GM12878 (cell line): ENCODE data around the gene AP1M2. TPM values are rescaled to one million over a fixed set of nuclear protein-coding genes. Genes with fewer than 3 reads are reported as not detected.

Experiments used
- ATAC-seq: fragments of 200-7000 bp; cut with Tn5 transposase; 3 replicates; pipeline ENCODE4 v1.9.1; 2020; ENCODE audit warnings: mild to moderate bottlenecking, moderate library complexity
- BruUV-seq: library from RNA; stranded (reverse); fragments of 400-500 nt; replicated peaks from 2 replicates; lab custom pipeline; 2021; lab: Mats Ljungman, UMichigan
- CTCF ChIA-PET: fragments of 300-600 bp; sonication (Branson Sonifier 250); formaldehyde crosslinking; extraction: SDS; loops from one replicate; lab custom pipeline; 2021; ENCODE audit warnings: inconsistent platforms; lab: Yijun Ruan, JAX
- POLR2A ChIA-PET: fragments of 350-600 bp; formaldehyde crosslinking; extraction: SDS; loops from one replicate; lab custom pipeline; 2021; ENCODE audit warnings: inconsistent platforms; lab: Charles Lee
- RAD21 ChIA-PET: fragments of 300-600 bp; sonication (Branson Sonifier 250); formaldehyde crosslinking; loops from one replicate; lab custom pipeline; 2023; ENCODE audit warnings: antibody characterized with exemption; ENCODE audit not compliant: unreplicated experiment; lab: Charles Lee
- SMC1A ChIA-PET: fragments of 300-600 bp; sonication (Branson Sonifier 250); formaldehyde crosslinking; loops from one replicate; lab custom pipeline; 2023; ENCODE audit not compliant: unreplicated experiment, uncharacterized antibody; lab: Charles Lee
- DNase-seq: peaks from one replicate; pipeline ENCODE4 v3.0.0-alpha.2; 2011; ENCODE audit warnings: low read depth, low spot score
- FAIRE-seq: peaks from 3 replicates; lab custom pipeline; 2011; peaks lifted over from hg19 to GRCh38; lab: Jason Lieb, UNC
- H2AFZ ChIP-seq: 2 replicates; pipeline ENCODE4 v1.6.0; 2011; ENCODE audit warnings: low read depth, low read length, control low read depth; ENCODE audit not compliant: control insufficient read depth
- H3K27ac ChIP-seq: 2 replicates; pipeline ENCODE4 v1.5.1; 2011; ENCODE audit warnings: control low read depth; ENCODE audit not compliant: control insufficient read depth, insufficient read depth
- H3K27me3 ChIP-seq, 2 experiments: replicated peaks in 1 of 2; 2 replicates each; pipeline versions ENCODE4 v1.6.0 to v1.6.1; 2011; ENCODE audit warnings: low read length in 1 of 2; ENCODE audit not compliant: control insufficient read depth in 2 of 2, insufficient read depth in 2 of 2
- H3K36me3 ChIP-seq, 2 experiments: 2 replicates each; pipeline ENCODE4 v1.5.1; 2011; ENCODE audit warnings: low read length in 1 of 2; ENCODE audit not compliant: control insufficient read depth in 2 of 2, insufficient read depth in 2 of 2
- H3K4me1 ChIP-seq: 2 replicates; pipeline ENCODE4 v1.6.1; 2011; ENCODE audit warnings: mild to moderate bottlenecking, low read length, moderate library complexity, mixed read lengths; ENCODE audit not compliant: control insufficient read depth, insufficient read depth
- H3K4me2 ChIP-seq: 2 replicates; pipeline ENCODE4 v1.6.0; 2011; ENCODE audit warnings: control low read depth; ENCODE audit not compliant: control insufficient read depth, insufficient read depth
- H3K4me3 ChIP-seq: fragments of 200-600 bp; sonication (generic); 2 replicates; pipeline ENCODE4 v1.5.1; 2016
- H3K79me2 ChIP-seq: 2 replicates; pipeline ENCODE4 v1.6.0; 2011; ENCODE audit warnings: low read length; ENCODE audit not compliant: control insufficient read depth, insufficient read depth
- H3K9ac ChIP-seq: 2 replicates; pipeline ENCODE4 v1.8.0; 2011; ENCODE audit warnings: low read length, control low read depth, mixed read lengths; ENCODE audit not compliant: control insufficient read depth, insufficient read depth
- H3K9me3 ChIP-seq: replicated peaks from 3 replicates; pipeline ENCODE4 v1.5.1; 2011; ENCODE audit warnings: mild to moderate bottlenecking, low read length; ENCODE audit not compliant: control insufficient read depth, insufficient read depth
- H4K20me1 ChIP-seq: 2 replicates; pipeline ENCODE4 v1.6.0; 2011; ENCODE audit not compliant: control insufficient read depth, insufficient read depth
- DPF2 ChIP-seq: fragments of 450-650 bp; IDR thresholded peaks from 2 replicates; pipeline ENCODE4 v1.6.1; 2017; ENCODE audit warnings: mild to moderate bottlenecking
- FOS ChIP-seq: IDR thresholded peaks from 3 replicates; pipeline ENCODE4 v1.6.1; 2011; ENCODE audit warnings: borderline replicate concordance; ENCODE audit not compliant: insufficient read length; ENCODE audit errors: extremely low read depth
- HDAC2 ChIP-seq: fragments of 200-600 bp; sonication (generic); IDR thresholded peaks from 2 replicates; pipeline ENCODE4 v1.6.1; 2017
- MEF2B ChIP-seq: fragments of 450-650 bp; IDR thresholded peaks from 2 replicates; pipeline ENCODE4 v1.6.1; 2018; ENCODE audit warnings: mild to moderate bottlenecking, moderate library complexity; ENCODE audit not compliant: partially characterized antibody, poor library complexity, severe bottlenecking
- WGBS: methylation state at CpG from one replicate; pipeline ENCODE4 v1.1.6; 2016; ENCODE audit warnings: low lambda C conversion rate; ENCODE audit not compliant: insufficient replicate concordance, insufficient coverage; ENCODE audit errors: missing lambda C conversion rate; 5-methylcytosine and 5-hydroxymethylcytosine counted together
- in situ Hi-C: fragments of 300-500 bp; cut with MboI; formaldehyde crosslinking; loops from 9 replicates; pipeline ENCODE4 v1.14.3; 2018; ENCODE audit warnings: mixed read lengths
- intact Hi-C: fragments of 100-400 bp; cut with micrococcal nuclease; formaldehyde crosslinking; loops from one replicate; pipeline ENCODE4 v1.14.2; 2022; ENCODE audit not compliant: unreplicated experiment
- microRNA counts: library from miRNA; unstranded; fragments of <30 nt; microRNA quantifications from one replicate; lab custom pipeline; 2016
- microRNA-seq: library from miRNA; unstranded; fragments of <30 nt; microRNA quantifications from one replicate; pipeline ENCODE4, GENCODE V29; 2018
- polyA plus RNA-seq, 11 experiments: library from polyadenylated mRNA; depleted of rRNA in 4 of 11; unstranded in 6 of 11; stranded (reverse) in 5 of 11; fragments of >200 nt; fragmentation: Nextera tagmentation in 4 of 11; fragmentation: Illumina TruSeq in 1 of 11; extraction: Ambion mirVana in 4 of 11; extraction: Trizol in 1 of 11; gene quantifications; 1 replicate in 1 of 11; 2 replicates in 10 of 11; pipeline versions ENCODE4 v1.2.1 to v1.2.3, GENCODE V29; 2011 to 2016; ENCODE audit warnings: inconsistent platforms in 2 of 11, missing spikeins in 2 of 11, low read depth in 1 of 11
- small RNA-seq: library from RNA; depleted of rRNA; stranded (forward); fragments of <200 nt; gene quantifications from one replicate; pipeline ENCODE3, GENCODE V24; 2014
- total RNA-seq, 4 experiments: library from RNA; depleted of rRNA in 3 of 4; stranded (reverse); fragments of >200 nt in 3 of 4; fragmentation: Illumina TruSeq in 1 of 4; extraction: Trizol in 1 of 4; gene quantifications; 2 replicates each; pipeline versions ENCODE4 v1.2.1 to v1.2.3, GENCODE V29; 2013 to 2021

AP1M2 gene
- total and polyA plus RNA-seq, 10 of the 15 experiments (the other 5 are each of a cell fraction or from before 2014, with no cell fraction given) = 0.72 TPM; not detected in 9

DNA sequence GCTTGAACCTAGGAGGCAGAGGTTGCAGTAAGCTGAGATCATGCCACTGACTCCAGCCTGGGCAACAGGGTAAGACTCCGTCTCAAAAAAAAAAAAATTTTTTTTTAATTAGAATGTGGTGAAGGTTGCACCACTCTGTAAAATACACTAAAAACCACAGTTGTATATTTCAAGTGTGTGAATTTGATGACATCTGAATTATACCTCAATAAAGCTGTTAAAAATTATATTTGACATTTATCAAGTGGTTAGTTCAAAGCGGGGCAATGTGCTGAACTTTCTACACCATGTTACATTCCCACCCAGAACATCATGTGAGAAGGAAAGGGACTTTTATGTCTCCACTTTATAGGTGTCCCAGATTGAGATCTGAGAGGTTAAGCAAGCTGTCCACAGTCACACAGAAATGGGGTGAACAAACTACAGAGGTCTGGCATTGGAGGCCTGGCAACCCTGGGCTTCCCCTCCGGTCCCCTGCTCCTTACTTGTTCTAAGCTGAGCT lies 63.9 kb downstream of the AP1M2 start:
- 49% methylated on average over 3 of the region's 3 CpGs for WGBS
- BruUV-seq = no TSS peak
- no peak for TF ChIP-seq DPF2
- no peak for TF ChIP-seq MEF2B
- no peak for TF ChIP-seq FOS
- TF ChIP-seq HDAC2 = no peak

More for the DNA sequence above, 63.9 kb downstream of the AP1M2 start:
- Histone ChIP-seq H3K4me2 (no peak overlapping the region), H3K27ac (no peak overlapping the region), H2AFZ (no peak overlapping the region), H4K20me1 (no peaks in the 10 kb centered on the region), H3K27me3 (peaks cover 0 to 5% of the 10 kb centered on the region in 2 experiments; a peak in 3 of 4 replicates), H3K79me2 (no peaks in the 10 kb centered on the region), H3K36me3 (no peaks in the 10 kb centered on the region), H3K4me3 (no peak overlapping the region), H3K9me3 (no peaks in the 10 kb centered on the region), H3K9ac (no peak overlapping the region), H3K4me1 (peaks cover 11% of the 10 kb centered on the region)
- DNase-seq = no peak
- POLR2A ChIA-PET = interaction anchor here (0.6 to 0.7 kb wide), 2 partner anchors 19 to 49 kb away, joined by 3 read pairs; no protein-coding TSS in a partner anchor
- intact Hi-C loops (no loop called here), in situ Hi-C loops (no loop called here)
- RAD21 ChIA-PET = interaction anchor here (1.3 kb wide), 1 partner anchor 177 kb away, joined by 4 read pairs; no protein-coding TSS in a partner anchor
- CTCF ChIA-PET = interaction anchor here (0.5 to 1.6 kb wide), 6 partner anchors 11 to 547 kb away, joined by 3 to 6 read pairs (median 3); no protein-coding TSS in a partner anchor
- ATAC-seq = no peak
- SMC1A ChIA-PET = interaction anchor here (0.5 to 1.4 kb wide), 2 partner anchors 8 to 62 kb away, joined by 3 to 4 read pairs; no protein-coding TSS in a partner anchor
- no peak for FAIRE-seq

MicroRNA genes within 50 kb of the gene (microRNA counts, 767-probe panel; counts per million panel counts)
- microRNA hsa-miR-1238 (lab: Ali Mortazavi, UCI) = 1,512 counts per million, percentile 58 among the panel's probes with 10 or more counts

Small RNAs within 50 kb of the gene (microRNA-seq; reads per million reads assigned to microRNA genes)
- gene MIR1238 = not detected

Small RNAs within 50 kb of the gene (small RNA-seq; reads per million reads assigned to genes)
- not detected for gene MIR1238
- gene RNU7-140P = not detected

Other genes starting within 250 kb of the AP1M2 start
Only the 7 nearest of the 14 such genes appear.
- 49.0 and 60.4 TPM in 2 replicates for gene KEAP1, start 84.0 kb downstream of the AP1M2 start, total RNA-seq (2014; rRNA removed)
- 44.3 and 54.7 TPM in 2 replicates for gene KEAP1, start 84.0 kb downstream of the AP1M2 start, total RNA-seq (2014; rRNA removed; fragmentation: Illumina TruSeq; extraction: Trizol)
- 61.2 and 76.2 TPM in 2 replicates for gene KEAP1, start 84.0 kb downstream of the AP1M2 start, total RNA-seq (2021)
- gene KEAP1, start 84.0 kb downstream of the AP1M2 start, polyA plus RNA-seq (2011; rRNA removed) = 23.7 and 42.6 TPM in 2 replicates
- gene KEAP1, start 84.0 kb downstream of the AP1M2 start, polyA plus RNA-seq (2014; fragmentation: Illumina TruSeq; extraction: Trizol) = 17.2 and 36.7 TPM in 2 replicates
- gene KEAP1, start 84.0 kb downstream of the AP1M2 start, polyA plus RNA-seq (2014; fragmentation: Nextera tagmentation; extraction: Ambion mirVana) = 1 to 10 TPM; 1.4 to 9.3 TPM
- 41.2 and 50.2 TPM in 2 replicates for gene KEAP1, start 84.0 kb downstream of the AP1M2 start, polyA plus RNA-seq (2014; rRNA removed)
- gene KEAP1, start 84.0 kb downstream of the AP1M2 start, polyA plus RNA-seq (2016; fragmentation: Nextera tagmentation; extraction: Ambion mirVana) = 10 to 100 TPM; 83.1 to 87.7 TPM
- gene S1PR5, start 69.9 kb downstream of the AP1M2 start, total RNA-seq (2014; rRNA removed) = 0.11 TPM in 1 of 2 replicates, not detected in the other
- 0.14 TPM in 1 of 2 replicates, not detected in the other for gene S1PR5, start 69.9 kb downstream of the AP1M2 start, total RNA-seq (2014; rRNA removed; fragmentation: Illumina TruSeq; extraction: Trizol)
- not detected in 2 replicates for gene S1PR5, start 69.9 kb downstream of the AP1M2 start, total RNA-seq (2021)
- 0.04 TPM in 1 of 2 replicates, not detected in the other for gene S1PR5, start 69.9 kb downstream of the AP1M2 start, polyA plus RNA-seq (2011; rRNA removed)
- gene S1PR5, start 69.9 kb downstream of the AP1M2 start, polyA plus RNA-seq (2014; fragmentation: Illumina TruSeq; extraction: Trizol) = not detected in 2 replicates
- not detected for gene S1PR5, start 69.9 kb downstream of the AP1M2 start, polyA plus RNA-seq (2014; fragmentation: Nextera tagmentation; extraction: Ambion mirVana)
- gene S1PR5, start 69.9 kb downstream of the AP1M2 start, polyA plus RNA-seq (2014; rRNA removed) = 0.14 TPM in 1 of 2 replicates, not detected in the other
- gene S1PR5, start 69.9 kb downstream of the AP1M2 start, polyA plus RNA-seq (2016; fragmentation: Nextera tagmentation; extraction: Ambion mirVana) = not detected
- 15.6 and 16.8 TPM in 2 replicates for gene ATG4D, start 43.4 kb downstream of the AP1M2 start, total RNA-seq (2014; rRNA removed)
- gene ATG4D, start 43.4 kb downstream of the AP1M2 start, total RNA-seq (2014; rRNA removed; fragmentation: Illumina TruSeq; extraction: Trizol) = 8.1 and 8.4 TPM in 2 replicates
- 24.2 and 24.3 TPM in 2 replicates for gene ATG4D, start 43.4 kb downstream of the AP1M2 start, total RNA-seq (2021)
- gene ATG4D, start 43.4 kb downstream of the AP1M2 start, polyA plus RNA-seq (2011; rRNA removed) = 7.9 and 14.5 TPM in 2 replicates
- 1.2 and 7.7 TPM in 2 replicates for gene ATG4D, start 43.4 kb downstream of the AP1M2 start, polyA plus RNA-seq (2014; fragmentation: Illumina TruSeq; extraction: Trizol)
- gene ATG4D, start 43.4 kb downstream of the AP1M2 start, polyA plus RNA-seq (2014; fragmentation: Nextera tagmentation; extraction: Ambion mirVana) = 1 to 10 TPM in 1 of 2 experiments, under 1 TPM in 1; 0.39 to 2.3 TPM
- 26.7 and 28.7 TPM in 2 replicates for gene ATG4D, start 43.4 kb downstream of the AP1M2 start, polyA plus RNA-seq (2014; rRNA removed)
- 10 to 100 TPM; 12.4 to 14.6 TPM for gene ATG4D, start 43.4 kb downstream of the AP1M2 start, polyA plus RNA-seq (2016; fragmentation: Nextera tagmentation; extraction: Ambion mirVana)
- gene KRI1, start 21.3 kb downstream of the AP1M2 start, total RNA-seq (2014; rRNA removed) = 25.3 and 31.0 TPM in 2 replicates
- gene KRI1, start 21.3 kb downstream of the AP1M2 start, total RNA-seq (2014; rRNA removed; fragmentation: Illumina TruSeq; extraction: Trizol) = 17.6 and 21.0 TPM in 2 replicates
- gene KRI1, start 21.3 kb downstream of the AP1M2 start, total RNA-seq (2021) = 32.7 and 36.2 TPM in 2 replicates
- gene KRI1, start 21.3 kb downstream of the AP1M2 start, polyA plus RNA-seq (2011; rRNA removed) = 17.2 and 17.4 TPM in 2 replicates
- gene KRI1, start 21.3 kb downstream of the AP1M2 start, polyA plus RNA-seq (2014; fragmentation: Illumina TruSeq; extraction: Trizol) = 21.9 and 24.7 TPM in 2 replicates
- 1 to 10 TPM in 1 of 2 experiments, under 1 TPM in 1; 0.98 to 3.4 TPM for gene KRI1, start 21.3 kb downstream of the AP1M2 start, polyA plus RNA-seq (2014; fragmentation: Nextera tagmentation; extraction: Ambion mirVana)
- gene KRI1, start 21.3 kb downstream of the AP1M2 start, polyA plus RNA-seq (2014; rRNA removed) = 42.5 and 42.6 TPM in 2 replicates
- 10 to 100 TPM; 24.7 to 27.4 TPM for gene KRI1, start 21.3 kb downstream of the AP1M2 start, polyA plus RNA-seq (2016; fragmentation: Nextera tagmentation; extraction: Ambion mirVana)
- 3.4 TPM in 2 replicates for gene CDKN2D, start 18.3 kb downstream of the AP1M2 start, total RNA-seq (2014; rRNA removed)
- gene CDKN2D, start 18.3 kb downstream of the AP1M2 start, total RNA-seq (2014; rRNA removed; fragmentation: Illumina TruSeq; extraction: Trizol) = 7.6 and 8.5 TPM in 2 replicates
- gene CDKN2D, start 18.3 kb downstream of the AP1M2 start, total RNA-seq (2021) = 10.2 and 11.0 TPM in 2 replicates
- gene CDKN2D, start 18.3 kb downstream of the AP1M2 start, polyA plus RNA-seq (2011; rRNA removed) = 11.9 and 17.0 TPM in 2 replicates
- gene CDKN2D, start 18.3 kb downstream of the AP1M2 start, polyA plus RNA-seq (2014; fragmentation: Illumina TruSeq; extraction: Trizol) = 3.6 and 5.2 TPM in 2 replicates
- 1 to 10 TPM in 1 of 2 experiments, under 1 TPM in 1; 0.53 to 4.9 TPM for gene CDKN2D, start 18.3 kb downstream of the AP1M2 start, polyA plus RNA-seq (2014; fragmentation: Nextera tagmentation; extraction: Ambion mirVana)
- gene CDKN2D, start 18.3 kb downstream of the AP1M2 start, polyA plus RNA-seq (2014; rRNA removed) = 17.2 and 18.0 TPM in 2 replicates
- gene CDKN2D, start 18.3 kb downstream of the AP1M2 start, polyA plus RNA-seq (2016; fragmentation: Nextera tagmentation; extraction: Ambion mirVana) = 1 to 10 TPM; 5.9 to 9.3 TPM
- gene SLC44A2, start 38.2 kb upstream of the AP1M2 start, total RNA-seq (2014; rRNA removed) = 18.0 TPM in 2 replicates
- gene SLC44A2, start 38.2 kb upstream of the AP1M2 start, total RNA-seq (2014; rRNA removed; fragmentation: Illumina TruSeq; extraction: Trizol) = 9.8 and 11.0 TPM in 2 replicates
- 45.3 and 48.4 TPM in 2 replicates for gene SLC44A2, start 38.2 kb upstream of the AP1M2 start, total RNA-seq (2021)
- 32.3 and 51.3 TPM in 2 replicates for gene SLC44A2, start 38.2 kb upstream of the AP1M2 start, polyA plus RNA-seq (2011; rRNA removed)
- 41.9 and 45.0 TPM in 2 replicates for gene SLC44A2, start 38.2 kb upstream of the AP1M2 start, polyA plus RNA-seq (2014; fragmentation: Illumina TruSeq; extraction: Trizol)
- 1 to 10 TPM; 3.0 to 3.3 TPM for gene SLC44A2, start 38.2 kb upstream of the AP1M2 start, polyA plus RNA-seq (2014; fragmentation: Nextera tagmentation; extraction: Ambion mirVana)
- 31.6 and 33.0 TPM in 2 replicates for gene SLC44A2, start 38.2 kb upstream of the AP1M2 start, polyA plus RNA-seq (2014; rRNA removed)
- 10 to 100 TPM; 26.7 to 26.9 TPM for gene SLC44A2, start 38.2 kb upstream of the AP1M2 start, polyA plus RNA-seq (2016; fragmentation: Nextera tagmentation; extraction: Ambion mirVana)
- gene ILF3, start 67.0 kb upstream of the AP1M2 start, total RNA-seq (2014; rRNA removed) = 100 and 112 TPM in 2 replicates
- gene ILF3, start 67.0 kb upstream of the AP1M2 start, total RNA-seq (2014; rRNA removed; fragmentation: Illumina TruSeq; extraction: Trizol) = 109 and 112 TPM in 2 replicates
- gene ILF3, start 67.0 kb upstream of the AP1M2 start, total RNA-seq (2021) = 354 and 383 TPM in 2 replicates
- 106 and 178 TPM in 2 replicates for gene ILF3, start 67.0 kb upstream of the AP1M2 start, polyA plus RNA-seq (2011; rRNA removed)
- gene ILF3, start 67.0 kb upstream of the AP1M2 start, polyA plus RNA-seq (2014; fragmentation: Illumina TruSeq; extraction: Trizol) = 180 and 253 TPM in 2 replicates
- gene ILF3, start 67.0 kb upstream of the AP1M2 start, polyA plus RNA-seq (2014; fragmentation: Nextera tagmentation; extraction: Ambion mirVana) = 10 to 100 TPM; 28.1 to 38.1 TPM
- gene ILF3, start 67.0 kb upstream of the AP1M2 start, polyA plus RNA-seq (2014; rRNA removed) = 175 and 191 TPM in 2 replicates
- 100 to 1,000 TPM; 205 TPM for gene ILF3, start 67.0 kb upstream of the AP1M2 start, polyA plus RNA-seq (2016; fragmentation: Nextera tagmentation; extraction: Ambion mirVana)